HepG2 (cell line): Measurements from ENCODE around the gene C1QB. TPM values are rescaled to one million over a fixed set of nuclear protein-coding genes. Genes with fewer than 3 reads are reported as not detected.

ENCODE experiments used
- ATAC-seq: fragments of 200-7000 bp; cut with Tn5 transposase; 3 replicates; pipeline ENCODE4 v1.9.1; 2020; ENCODE audit warnings: mild to moderate bottlenecking, moderate library complexity
- BruUV-seq: library from RNA; stranded (reverse); fragments of 400-500 nt; replicated peaks from 2 replicates; lab custom pipeline; 2021; lab: Mats Ljungman, UMichigan
- CTCF ChIA-PET: fragments of 300-600 bp; formaldehyde crosslinking; extraction: SDS; loops from one replicate; lab custom pipeline; 2021; ENCODE audit warnings: low total read pairs, inconsistent platforms, low intra/inter-chr PET ratio; lab: Yijun Ruan, JAX
- POLR2A ChIA-PET: fragments of 350-600 bp; sonication (Branson Sonifier 250); formaldehyde crosslinking; loops from one replicate; lab custom pipeline; 2020; ENCODE audit warnings: antibody characterized with exemption, inconsistent platforms; lab: Yijun Ruan, JAX
- DNase-seq: peaks from one replicate; pipeline ENCODE4 v3.0.0-alpha.2; 2015; ENCODE audit warnings: low spot score
- FAIRE-seq: peaks from 3 replicates; lab custom pipeline; 2011; peaks lifted over from hg19 to GRCh38; lab: Jason Lieb, UNC
- H2AFZ ChIP-seq: one replicate; pipeline ENCODE4 v1.6.1; 2011; ENCODE audit warnings: low read length, inconsistent platforms
- H3K27ac ChIP-seq: fragments of 300-600 bp; 3 replicates; pipeline ENCODE4 v1.8.0; 2011; ENCODE audit warnings: mixed run types, mild to moderate bottlenecking, mixed read lengths, low read length, inconsistent platforms; ENCODE audit not compliant: insufficient read depth; ENCODE audit errors: extremely low read length
- H3K27me3 ChIP-seq, 2 experiments: fragments of 200-600 bp in 1 of 2; 2 replicates in 1 of 2; 3 replicates in 1 of 2; pipeline versions ENCODE4 v1.6.0 to v1.8.0; 2011; ENCODE audit warnings: low read length in 2 of 2, mild to moderate bottlenecking in 2 of 2, moderate library complexity in 2 of 2, inconsistent platforms in 1 of 2; ENCODE audit not compliant: insufficient read depth in 2 of 2, control insufficient read depth in 1 of 2
- H3K36me3 ChIP-seq, 2 experiments: fragments of 200-600 bp in 1 of 2; replicated peaks in 1 of 2; 2 replicates in 1 of 2; 3 replicates in 1 of 2; pipeline versions ENCODE4 v1.5.1 to v1.8.0; 2011; ENCODE audit warnings: low read length in 2 of 2, inconsistent platforms in 1 of 2; ENCODE audit not compliant: insufficient read depth in 2 of 2, control insufficient read depth in 1 of 2
- H3K4me1 ChIP-seq: 2 replicates; pipeline ENCODE4 v1.5.1; 2012; ENCODE audit warnings: low read length, inconsistent platforms; ENCODE audit not compliant: insufficient read depth
- H3K4me2 ChIP-seq: 2 replicates; pipeline ENCODE4 v1.6.0; 2011; ENCODE audit warnings: low read depth, low read length, inconsistent platforms
- H3K4me3 ChIP-seq, 3 experiments: fragments of 200-600 bp in 1 of 3; sonication (generic), shearing (Covaris generic) in 1 of 3; replicated peaks in 1 of 3; 2 replicates each; pipeline ENCODE4 v1.5.1; 2011 to 2016; ENCODE audit warnings: low read length in 3 of 3, inconsistent platforms in 2 of 3, low read depth in 2 of 3, mild to moderate bottlenecking in 2 of 3, control low read depth in 1 of 3, mixed read lengths in 1 of 3; ENCODE audit not compliant: insufficient read depth in 1 of 3
- H3K79me2 ChIP-seq: one replicate; pipeline ENCODE4 v1.6.1; 2011; ENCODE audit warnings: low read length, inconsistent platforms; ENCODE audit not compliant: insufficient read depth
- H3K9ac ChIP-seq: 2 replicates; pipeline ENCODE4 v1.6.0; 2011; ENCODE audit warnings: mild to moderate bottlenecking, low read depth, low read length, inconsistent platforms; ENCODE audit not compliant: insufficient read depth
- H3K9me3 ChIP-seq: 2 replicates; pipeline ENCODE4 v1.5.1; 2012; ENCODE audit warnings: mild to moderate bottlenecking, low read length
- H4K20me1 ChIP-seq: 2 replicates; pipeline ENCODE4 v1.6.0; 2011; ENCODE audit warnings: inconsistent platforms, mild to moderate bottlenecking, low read length, moderate library complexity; ENCODE audit not compliant: insufficient read depth
- SALL1 ChIP-seq: sonication (generic); formaldehyde crosslinking; IDR thresholded peaks from 2 replicates; pipeline ENCODE4 v1.8.0; 2022; ENCODE audit warnings: mild to moderate bottlenecking, missing genetic modification reagents
- ZNF543 ChIP-seq: sonication (generic); formaldehyde crosslinking; IDR thresholded peaks from 2 replicates; pipeline ENCODE4 v1.4.0; 2020; ENCODE audit warnings: mild to moderate bottlenecking, missing genetic modification reagents
- ZNF768 ChIP-seq: sonication (generic); formaldehyde crosslinking; IDR thresholded peaks from 2 replicates; pipeline ENCODE4 v1.4.0; 2020; ENCODE audit warnings: missing genetic modification reagents
- WGBS: methylation state at CpG from one replicate; pipeline ENCODE4 v1.1.6; 2017; ENCODE audit warnings: low lambda C conversion rate; 5-methylcytosine and 5-hydroxymethylcytosine counted together
- in situ Hi-C: cut with HindIII; loops from 2 replicates; pipeline ENCODE4 v1.10.0; 2017; ENCODE audit warnings: low pct_unique_long_range_greater_than_20kb; ENCODE audit not compliant: extremely low pct_ligation_motif_present
- intact Hi-C: fragments of 100-400 bp; cut with micrococcal nuclease; formaldehyde crosslinking; loops from one replicate; pipeline ENCODE4 v1.10.0; 2022; ENCODE audit not compliant: unreplicated experiment
- polyA plus RNA-seq, 8 experiments: library from polyadenylated mRNA; depleted of rRNA in 3 of 8; stranded (reverse) in 7 of 8; unstranded in 1 of 8; fragments of >200 nt; fragmentation: Illumina TruSeq in 4 of 8; extraction: Trizol in 4 of 8; gene quantifications; 2 replicates each; pipeline versions ENCODE4 v1.2.1 to v1.2.3, GENCODE V29; 2011 to 2016; ENCODE audit warnings: low read depth in 4 of 8, missing spikeins in 1 of 8, mixed read lengths in 1 of 8; ENCODE audit not compliant: insufficient read depth in 1 of 8
- total RNA-seq, 5 experiments: library from RNA; depleted of rRNA; stranded (reverse); fragments of >200 nt; fragmentation: Illumina TruSeq; extraction: Trizol; gene quantifications; 2 replicates each; pipeline ENCODE4 v1.2.3, GENCODE V29; 2016; ENCODE audit warnings: low read depth in 1 of 5
- TF ChIP-seq, protein P1 (sequence below): sonication (generic); formaldehyde crosslinking; IDR thresholded peaks from 2 replicates; pipeline ENCODE4 v1.5.0; 2020; ENCODE audit warnings: mild to moderate bottlenecking, missing genetic modification reagents, moderate library complexity

The C1QB gene
- total and polyA plus RNA-seq, 2 of the 13 experiments (the other 11 are each of a cell fraction or from before 2014, with no cell fraction given), result not detected

- ChIA-PET POLR2A (no interaction called here), CTCF (interaction anchor here (1.2 kb wide), 1 partner anchor 219 kb away, joined by 3 read pairs; no protein-coding TSS in a partner anchor)
- no peak for FAIRE-seq
- intact Hi-C loops, result no loop called here
- H4K20me1 ChIP-seq, result peaks cover 3% of the 10 kb centered on the region; the same call in 1 of the 2 replicates
- DNase-seq, result no peak
- no peak for ATAC-seq
- H3K4me2 ChIP-seq, result no peak overlapping the region
- no peak overlapping the region for H3K9ac ChIP-seq
- TF ChIP-seq ZNF543 (CRISPR knock-in tag), result no peak
- TF ChIP-seq ZNF768 (CRISPR knock-in tag), result peak; percentile 95
- TF ChIP-seq, all 625 proteins: peak for 1
- Histone ChIP-seq H3K27ac (no peak overlapping the region), H3K79me2 (no peaks in the 10 kb centered on the region), H3K4me1 (no peaks in the 10 kb centered on the region), H2AFZ (no peak overlapping the region), H3K9me3 (no peaks in the 10 kb centered on the region), H3K27me3 (peaks cover 4 to 24% of the 10 kb centered on the region in 2 experiments; a peak in 3 of 5 replicates), H3K4me3 (no peak overlapping the region), H3K36me3 (no peaks in the 10 kb centered on the region)
- WGBS, result 43% methylated on average over 5 of the region's 23 CpGs
- BruUV-seq, result no TSS peak
- in situ Hi-C loops, result no loop called here
Observed at GRCh38 chr1:22638476-22639234, 14.4 kb upstream of the C1QB start.

GRCh38 chr1:22639286-22639685 lies 13.8 kb upstream of the C1QB start:
- Histone ChIP-seq H3K4me2 (no peak overlapping the region), H3K9me3 (no peaks in the 10 kb centered on the region), H3K79me2 (no peaks in the 10 kb centered on the region), H3K4me3 (no peak overlapping the region), H3K4me1 (no peaks in the 10 kb centered on the region), H4K20me1 (peaks cover 3% of the 10 kb centered on the region; the same call in 1 of the 2 replicates), H3K27ac (no peak overlapping the region), H3K9ac (no peak overlapping the region), H3K36me3 (no peaks in the 10 kb centered on the region), H2AFZ (no peak overlapping the region), H3K27me3 (peaks cover 4 to 19% of the 10 kb centered on the region in 2 experiments; a peak in 3 of 5 replicates)
- FAIRE-seq, result no peak
- intact Hi-C loops (no loop called here), in situ Hi-C loops (no loop called here)
- DNase-seq, result no peak
- ChIA-PET POLR2A (no interaction called here), CTCF (interaction anchor here (1.2 kb wide), 1 partner anchor 219 kb away, joined by 3 read pairs; no protein-coding TSS in a partner anchor)
- no peak for TF ChIP-seq SALL1 (CRISPR knock-in tag)
- TF ChIP-seq, protein P1, sequence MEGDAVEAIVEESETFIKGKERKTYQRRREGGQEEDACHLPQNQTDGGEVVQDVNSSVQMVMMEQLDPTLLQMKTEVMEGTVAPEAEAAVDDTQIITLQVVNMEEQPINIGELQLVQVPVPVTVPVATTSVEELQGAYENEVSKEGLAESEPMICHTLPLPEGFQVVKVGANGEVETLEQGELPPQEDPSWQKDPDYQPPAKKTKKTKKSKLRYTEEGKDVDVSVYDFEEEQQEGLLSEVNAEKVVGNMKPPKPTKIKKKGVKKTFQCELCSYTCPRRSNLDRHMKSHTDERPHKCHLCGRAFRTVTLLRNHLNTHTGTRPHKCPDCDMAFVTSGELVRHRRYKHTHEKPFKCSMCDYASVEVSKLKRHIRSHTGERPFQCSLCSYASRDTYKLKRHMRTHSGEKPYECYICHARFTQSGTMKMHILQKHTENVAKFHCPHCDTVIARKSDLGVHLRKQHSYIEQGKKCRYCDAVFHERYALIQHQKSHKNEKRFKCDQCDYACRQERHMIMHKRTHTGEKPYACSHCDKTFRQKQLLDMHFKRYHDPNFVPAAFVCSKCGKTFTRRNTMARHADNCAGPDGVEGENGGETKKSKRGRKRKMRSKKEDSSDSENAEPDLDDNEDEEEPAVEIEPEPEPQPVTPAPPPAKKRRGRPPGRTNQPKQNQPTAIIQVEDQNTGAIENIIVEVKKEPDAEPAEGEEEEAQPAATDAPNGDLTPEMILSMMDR (CRISPR knock-in tag), result peak; percentile 15; the same call in 1 of the 2 replicates
- WGBS, result 20% methylated on average over 2 of the region's 8 CpGs
- ATAC-seq, result no peak
- no TSS peak for BruUV-seq
